ENCODE measurements around the gene ZNF85. TPM values are rescaled to one million over a fixed set of nuclear protein-coding genes. Genes with fewer than 3 reads are reported as not detected.
"Not testable (repeated sequence)": the region's sequence is repeated elsewhere in the genome, so short reads cannot be mapped to it uniquely, and the experiment has no call there.

ZNF85 gene
- 10 to 100 TPM; 10.6 to 16.4 TPM for total RNA-seq

GRCh38 chr19:20923077-20923871, at the start of gene ZNF85:
Gene ZNF85 (plus strand): TSS chr19:20923251. CDS start chr19:20923401, 150 bp downstream.
- peaks cover 0 to 4% of the 10 kb centered on the region in 2 donors for H3K9me3 Mint-ChIP-seq
- peaks cover 4 to 48% of the 10 kb centered on the region in 2 donors for H3K36me3 Mint-ChIP-seq
- ATAC-seq (peak; percentile 99), DNase-seq (ENCODE audit: low spot score in 2 of 2) (peak; percentile 83 to 91)
- peak within 1 kb of the TSS; percentile 92 to 98 for H3K27ac Mint-ChIP-seq

GRCh38 chr19:20879501-20879900, 43.5 kb upstream of the ZNF85 start:
- ATAC-seq (peak; percentile 54 to 72), DNase-seq (ENCODE audit: low spot score in 2 of 2) (no peak)
- Mint-ChIP-seq H3K36me3 (peaks cover 97 to 100% of the 10 kb centered on the region in 2 donors), H3K27ac (no peak overlapping the region), H3K9me3 (peaks cover 94 to 98% of the 10 kb centered on the region in 2 donors)

GRCh38 chr19:20912973-20913372, 10.1 kb upstream of the ZNF85 start:
- Mint-ChIP-seq H3K27ac (peak overlapping the region in 1 of 2 donors; percentile 53), H3K36me3 (peaks cover 84 to 85% of the 10 kb centered on the region in 2 donors), H3K9me3 (peaks cover 82 to 88% of the 10 kb centered on the region in 2 donors)
- DNase-seq (ENCODE audit: low spot score in 2 of 2) (no peak), ATAC-seq (peak; percentile 48 to 54)

GRCh38 chr19:20925481-20925880, 2.4 kb downstream of the ZNF85 start:
- Mint-ChIP-seq H3K27ac (no peak overlapping the region), H3K36me3 (peaks cover 10 to 60% of the 10 kb centered on the region in 2 donors)
- no peak for ATAC-seq

GRCh38 chr19:20926796-20927195, 3.7 kb downstream of the ZNF85 start:
- Mint-ChIP-seq H3K27ac (no peak overlapping the region), H3K9me3 (no peaks in the 10 kb centered on the region), H3K36me3 (peaks cover 15 to 72% of the 10 kb centered on the region in 2 donors)
- DNase-seq (ENCODE audit: low spot score in 2 of 2) = no peak
- ATAC-seq = no peak

More at GRCh38 chr19:20925481-20925880, 2.4 kb downstream of the ZNF85 start:
- no peaks in the 10 kb centered on the region for H3K9me3 Mint-ChIP-seq
- no peak for DNase-seq (ENCODE audit: low spot score in 2 of 2)

- no peak for ATAC-seq
- H3K36me3 Mint-ChIP-seq = peaks cover 11 to 78% of the 10 kb centered on the region in 2 donors
- no peak for DNase-seq (ENCODE audit: low spot score in 2 of 2)
- no peaks in the 10 kb centered on the region for H3K9me3 Mint-ChIP-seq
- peak overlapping the region in 1 of 2 donors; percentile 19 for H3K27ac Mint-ChIP-seq
Measured at GRCh38 chr19:20928371-20928770, 5.3 kb downstream of the ZNF85 start.

GRCh38 chr19:20936322-20936947, 13.4 kb downstream of the ZNF85 start:
- ATAC-seq; H3K27ac Mint-ChIP-seq; H3K9me3 Mint-ChIP-seq; DNase-seq (ENCODE audit: low spot score in 2 of 2): not testable (repeated sequence)
- H3K36me3 Mint-ChIP-seq = peaks cover 11 to 72% of the 10 kb centered on the region in 2 donors

- ATAC-seq; DNase-seq (ENCODE audit: low spot score in 2 of 2): not testable (repeated sequence)
- Mint-ChIP-seq H3K9me3 (peaks cover 19 to 25% of the 10 kb centered on the region in 2 donors), H3K27ac (peak overlapping the region in 1 of 2 donors; percentile 64), H3K36me3 (peaks cover 28% of the 10 kb centered on the region in 2 donors)
Measured at GRCh38 chr19:20952561-20953095, 29.6 kb downstream of the ZNF85 start.

- Mint-ChIP-seq H3K9me3 (peaks cover 3 to 23% of the 10 kb centered on the region in 2 donors), H3K27ac (no peak overlapping the region), H3K36me3 (peaks cover 12 to 19% of the 10 kb centered on the region in 2 donors)
- ATAC-seq (no peak), DNase-seq (ENCODE audit: low spot score in 2 of 2) (no peak)
Measured at GRCh38 chr19:20964798-20965197, 41.7 kb downstream of the ZNF85 start.

GRCh38 chr19:20968092-20968491, 45.0 kb downstream of the ZNF85 start:
- no peak overlapping the region for H3K27ac Mint-ChIP-seq
- peaks cover 0 to 1% of the 10 kb centered on the region in 2 donors for H3K9me3 Mint-ChIP-seq
- DNase-seq (ENCODE audit: low spot score in 2 of 2) (no peak), ATAC-seq (peak; percentile 61 to 70)
- H3K36me3 Mint-ChIP-seq = no peaks in the 10 kb centered on the region

- no peak for DNase-seq (ENCODE audit: low spot score in 2 of 2)
- no peaks in the 10 kb centered on the region for H3K9me3 Mint-ChIP-seq
- no peaks in the 10 kb centered on the region for H3K36me3 Mint-ChIP-seq
- H3K27ac Mint-ChIP-seq = no peak overlapping the region
- ATAC-seq = peak; percentile 35 to 38
Measured at GRCh38 chr19:20969498-20969897, 46.4 kb downstream of the ZNF85 start.

- DNase-seq (ENCODE audit: low spot score in 2 of 2) = no peak
- no peaks in the 10 kb centered on the region for H3K36me3 Mint-ChIP-seq
- ATAC-seq = no peak
- no peaks in the 10 kb centered on the region for H3K9me3 Mint-ChIP-seq
- H3K27ac Mint-ChIP-seq = no peak overlapping the region
Measured at GRCh38 chr19:20969898-20970297, 46.8 kb downstream of the ZNF85 start.

- ATAC-seq; DNase-seq (ENCODE audit: low spot score in 2 of 2): not testable (repeated sequence)
- H3K36me3 Mint-ChIP-seq = peaks cover 28 to 40% of the 10 kb centered on the region in 2 donors
Measured at GRCh38 chr19:20992788-20993187, 69.7 kb downstream of the ZNF85 start.

GRCh38 chr19:20999731-21000352, 76.8 kb downstream of the ZNF85 start:
- peaks cover 23 to 28% of the 10 kb centered on the region in 2 donors for H3K36me3 Mint-ChIP-seq
- peak overlapping the region; percentile 93 to 94 for H3K27ac Mint-ChIP-seq
- peaks cover 8% of the 10 kb centered on the region in 2 donors for H3K9me3 Mint-ChIP-seq
- ATAC-seq = peak; percentile 100
- peak; percentile 86 to 94 for DNase-seq (ENCODE audit: low spot score in 2 of 2)

More at GRCh38 chr19:20992788-20993187, 69.7 kb downstream of the ZNF85 start:
- peaks cover 17 to 25% of the 10 kb centered on the region in 2 donors for H3K9me3 Mint-ChIP-seq
- not testable (repeated sequence) for H3K27ac Mint-ChIP-seq
